Measurements from ENCODE around the gene RIPPLY2.

The RIPPLY2 gene

GRCh38 chr6:83847179-83847578 lies 6.0 kb upstream of the RIPPLY2 start:
- H3K4me3 ChIP-seq (ENCODE audit: low read depth, low read length), result no peak overlapping the region
- TF ChIP-seq CTCF (IDR thresholded peaks at IDR 0.05; ENCODE audit: insufficient read depth, low read depth, low read length, missing control alignments), result no peak
- peak; percentile 49 for DNase-seq (ENCODE audit: low read depth)

GRCh38 chr6:83849127-83849526 lies 4.0 kb upstream of the RIPPLY2 start:
- no peak for TF ChIP-seq CTCF (IDR thresholded peaks at IDR 0.05; ENCODE audit: insufficient read depth, low read depth, low read length, missing control alignments)
- no peak for DNase-seq (ENCODE audit: low read depth)
- no peak overlapping the region for H3K4me3 ChIP-seq (ENCODE audit: low read depth, low read length)

- H3K4me3 ChIP-seq (ENCODE audit: low read depth, low read length), result no peak overlapping the region
- no peak for DNase-seq (ENCODE audit: low read depth)
- TF ChIP-seq CTCF (IDR thresholded peaks at IDR 0.05; ENCODE audit: insufficient read depth, low read depth, low read length, missing control alignments), result no peak
These were observed 3.5 kb upstream of the RIPPLY2 start for GRCh38 chr6:83849610-83850009.

GRCh38 chr6:83852528-83853177 lies 507 bp upstream of the RIPPLY2 start:
- H3K4me3 ChIP-seq (ENCODE audit: low read depth, low read length), result no peak overlapping the region
- TF ChIP-seq CTCF (IDR thresholded peaks at IDR 0.05; ENCODE audit: insufficient read depth, low read depth, low read length, missing control alignments), result no peak

GRCh38 chr6:83854001-83854501 lies 891 bp downstream of the RIPPLY2 start:
- H3K4me3 ChIP-seq (ENCODE audit: low read depth, low read length), result no peak overlapping the region
- no peak for DNase-seq (ENCODE audit: low read depth)
- no peak for TF ChIP-seq CTCF (IDR thresholded peaks at IDR 0.05; ENCODE audit: insufficient read depth, low read depth, low read length, missing control alignments)

More at GRCh38 chr6:83852528-83853177, 507 bp upstream of the RIPPLY2 start:
- DNase-seq (ENCODE audit: low read depth), result no peak

GRCh38 chr6:83854766-83855165 lies 1.6 kb downstream of the RIPPLY2 start:
- H3K4me3 ChIP-seq (ENCODE audit: low read depth, low read length), result no peak overlapping the region
- no peak for DNase-seq (ENCODE audit: low read depth)
- TF ChIP-seq CTCF (IDR thresholded peaks at IDR 0.05; ENCODE audit: insufficient read depth, low read depth, low read length, missing control alignments), result no peak

Measured in GM12865 (cell line).